ES-I3 (cell line): Measurements from ENCODE around the gene DEFB123.

Experiments used
- H3K36me3 ChIP-seq: 2 replicates; pipeline ENCODE4 v1.6.1; 2013; ENCODE audit warnings: mild to moderate bottlenecking, low read length, control low read depth, moderate library complexity; ENCODE audit not compliant: insufficient read depth
- H3K4me1 ChIP-seq: 2 replicates; pipeline ENCODE4 v1.6.1; 2013; ENCODE audit warnings: mild to moderate bottlenecking, control low read depth, low read length; ENCODE audit not compliant: insufficient read depth
- H3K9ac ChIP-seq: 2 replicates; pipeline ENCODE4 v1.6.1; 2013; ENCODE audit warnings: low read depth, mild to moderate bottlenecking, low read length, moderate library complexity
- H3K9me3 ChIP-seq: 2 replicates; pipeline ENCODE4 v1.6.1; 2013; ENCODE audit warnings: mild to moderate bottlenecking, low read length, moderate library complexity; ENCODE audit not compliant: control insufficient read depth, insufficient read depth

The DEFB123 gene

GRCh38 chr20:31485450-31486339 lies 45.3 kb downstream of the DEFB123 start:
- no peaks in the 10 kb centered on the region for H3K36me3 ChIP-seq
- peak overlapping the region; percentile 42; the same call in 1 of the 2 replicates for H3K9ac ChIP-seq
- no peaks in the 10 kb centered on the region; the same call in 1 of the 2 replicates for H3K4me1 ChIP-seq
- H3K9me3 ChIP-seq, result no peaks in the 10 kb centered on the region

GRCh38 chr20:31488115-31488514 lies 47.7 kb downstream of the DEFB123 start:
- Histone ChIP-seq H3K4me1 (no peaks in the 10 kb centered on the region; the same call in 1 of the 2 replicates), H3K9me3 (no peaks in the 10 kb centered on the region), H3K9ac (no peak overlapping the region), H3K36me3 (no peaks in the 10 kb centered on the region)

- H3K4me1 ChIP-seq, result no peaks in the 10 kb centered on the region; the same call in 1 of the 2 replicates
- no peak overlapping the region for H3K9ac ChIP-seq
- no peaks in the 10 kb centered on the region for H3K36me3 ChIP-seq
- H3K9me3 ChIP-seq, result no peaks in the 10 kb centered on the region
Measured at GRCh38 chr20:31489152-31489551, 48.7 kb downstream of the DEFB123 start.

GRCh38 chr20:31490752-31491151 lies 50.3 kb downstream of the DEFB123 start:
- no peaks in the 10 kb centered on the region; the same call in 1 of the 2 replicates for H3K4me1 ChIP-seq
- no peaks in the 10 kb centered on the region for H3K36me3 ChIP-seq
- no peaks in the 10 kb centered on the region for H3K9me3 ChIP-seq
- H3K9ac ChIP-seq, result no peak overlapping the region

GRCh38 chr20:31494131-31494530 lies 53.7 kb downstream of the DEFB123 start:
- H3K9me3 ChIP-seq, result no peaks in the 10 kb centered on the region
- no peaks in the 10 kb centered on the region for H3K36me3 ChIP-seq
- no peak overlapping the region for H3K9ac ChIP-seq
- peaks cover 3% of the 10 kb centered on the region; the same call in 1 of the 2 replicates for H3K4me1 ChIP-seq

- H3K4me1 ChIP-seq, result peaks cover 3% of the 10 kb centered on the region; the same call in 1 of the 2 replicates
- no peak overlapping the region for H3K9ac ChIP-seq
- H3K9me3 ChIP-seq, result no peaks in the 10 kb centered on the region
- H3K36me3 ChIP-seq, result no peaks in the 10 kb centered on the region
Measured at GRCh38 chr20:31496761-31497295, 56.4 kb downstream of the DEFB123 start.

GRCh38 chr20:31497838-31498540 lies 57.6 kb downstream of the DEFB123 start:
- Histone ChIP-seq H3K9me3 (no peaks in the 10 kb centered on the region), H3K4me1 (peaks cover 3% of the 10 kb centered on the region; the same call in 1 of the 2 replicates), H3K36me3 (no peaks in the 10 kb centered on the region), H3K9ac (no peak overlapping the region)
